Measurements from ENCODE around the gene SCAF11. TPM values are rescaled to one million over a fixed set of nuclear protein-coding genes. Genes with fewer than 3 reads are reported as not detected.

SCAF11 gene
- total RNA-seq, 1 donor = 186 TPM

- no peak for TF ChIP-seq CTCF (IDR thresholded peaks at IDR 0.05; ENCODE audit: insufficient read depth, low read depth, low read length)
- DNase-seq (ENCODE audit: low read depth) = no peak
- H3K4me3 ChIP-seq (ENCODE audit: low read depth, low read length) = peak overlapping the region; percentile 93
Observed at GRCh38 chr12:45988264-45988663, 2.1 kb downstream of the SCAF11 start.

GRCh38 chr12:45987340-45987727 lies 3.0 kb downstream of the SCAF11 start:
- DNase-seq (ENCODE audit: low read depth) = no peak
- no peak overlapping the region for H3K4me3 ChIP-seq (ENCODE audit: low read depth, low read length)
- no peak for TF ChIP-seq CTCF (IDR thresholded peaks at IDR 0.05; ENCODE audit: insufficient read depth, low read depth, low read length)

- DNase-seq (ENCODE audit: low read depth) = no peak
- no peak overlapping the region for H3K4me3 ChIP-seq (ENCODE audit: low read depth, low read length)
- no peak for TF ChIP-seq CTCF (IDR thresholded peaks at IDR 0.05; ENCODE audit: insufficient read depth, low read depth, low read length)
Observed at GRCh38 chr12:45986641-45987339, 3.6 kb downstream of the SCAF11 start.

DNA sequence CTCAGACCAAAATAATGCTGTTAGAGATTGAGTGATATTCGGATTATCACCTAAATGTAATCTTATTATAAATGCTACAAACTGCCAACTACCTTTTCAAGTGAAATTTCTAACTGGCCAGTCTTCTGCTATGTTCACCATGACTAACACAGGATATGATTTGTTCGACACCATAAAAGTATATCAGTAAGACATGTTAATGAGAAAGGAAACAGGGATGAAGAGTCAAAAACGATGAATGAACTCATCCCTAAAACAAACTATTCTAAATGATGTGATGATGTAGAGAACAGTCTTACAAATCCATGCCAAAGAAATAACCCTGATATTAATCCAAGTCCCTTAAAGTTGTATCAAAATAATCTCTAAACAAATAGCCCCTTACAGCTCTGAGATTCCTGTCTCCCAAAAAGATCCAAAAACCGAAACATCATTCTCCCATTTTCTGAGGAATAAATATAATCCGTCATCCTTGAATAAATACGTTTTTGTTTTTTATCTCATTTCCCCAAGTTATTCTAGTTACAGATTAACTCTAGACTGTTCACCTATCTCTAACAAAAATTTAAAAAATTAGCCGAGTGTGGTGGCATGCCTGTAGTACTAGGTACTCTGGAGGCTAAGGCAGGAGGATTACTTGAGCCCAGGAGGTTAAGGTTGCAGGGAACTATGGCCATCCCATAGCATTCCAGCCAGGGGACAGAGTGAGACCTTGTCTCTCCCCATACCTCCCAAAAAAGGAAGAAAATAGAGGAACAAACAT lies 9.1 kb downstream of the SCAF11 start:
- no peak for DNase-seq (ENCODE audit: low read depth)
- H3K4me3 ChIP-seq (ENCODE audit: low read depth, low read length) = no peak overlapping the region
- TF ChIP-seq CTCF (IDR thresholded peaks at IDR 0.05; ENCODE audit: insufficient read depth, low read depth, low read length) = no peak

DNA sequence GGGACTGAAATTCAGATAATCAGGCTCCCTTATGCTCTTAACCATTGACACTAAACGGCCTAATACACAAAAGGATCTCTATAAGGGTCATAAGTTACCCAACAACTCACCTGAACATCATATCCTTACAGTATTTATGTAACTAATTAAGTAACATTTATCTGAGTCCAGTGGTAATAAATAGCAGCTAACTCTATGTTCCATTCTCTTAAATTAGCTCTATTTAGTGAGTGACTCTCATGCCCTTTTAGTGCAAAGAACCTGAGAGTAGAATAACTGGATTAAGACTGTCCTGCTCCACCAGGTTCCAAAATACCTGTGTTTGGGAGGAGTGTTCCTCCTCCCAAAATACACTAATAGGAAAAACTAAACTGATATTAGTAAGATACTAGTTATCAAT lies 9.8 kb downstream of the SCAF11 start:
- DNase-seq (ENCODE audit: low read depth) = no peak
- TF ChIP-seq CTCF (IDR thresholded peaks at IDR 0.05; ENCODE audit: insufficient read depth, low read depth, low read length) = no peak
- no peak overlapping the region for H3K4me3 ChIP-seq (ENCODE audit: low read depth, low read length)

DNA sequence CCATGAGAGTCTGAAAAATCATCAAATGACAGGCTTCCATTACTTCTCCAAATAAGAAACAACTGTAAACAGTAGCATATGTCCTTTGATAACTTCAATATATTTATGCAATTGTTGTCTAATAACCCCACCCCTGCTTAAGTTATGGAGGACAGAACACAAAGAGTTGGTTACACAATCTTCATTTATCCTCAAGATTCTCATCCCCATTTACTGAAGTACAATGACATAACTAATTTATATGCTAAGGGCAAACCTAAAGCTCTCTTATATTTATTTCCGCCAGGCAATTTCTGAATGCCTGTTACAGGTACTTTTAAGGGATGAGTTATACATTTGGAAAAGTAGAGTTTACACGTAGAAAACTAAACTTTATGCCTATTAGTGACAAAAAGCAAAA lies 12.3 kb downstream of the SCAF11 start:
- no peak for TF ChIP-seq CTCF (IDR thresholded peaks at IDR 0.05; ENCODE audit: insufficient read depth, low read depth, low read length)
- H3K4me3 ChIP-seq (ENCODE audit: low read depth, low read length) = no peak overlapping the region
- no peak for DNase-seq (ENCODE audit: low read depth)

All from fibroblast of villous mesenchyme (primary cell).